ENCODE data around the gene TBX15.

GRCh38 chr1:118948846-118949245 lies 39.3 kb downstream of the TBX15 start:
- TF ChIP-seq, protein P1, sequence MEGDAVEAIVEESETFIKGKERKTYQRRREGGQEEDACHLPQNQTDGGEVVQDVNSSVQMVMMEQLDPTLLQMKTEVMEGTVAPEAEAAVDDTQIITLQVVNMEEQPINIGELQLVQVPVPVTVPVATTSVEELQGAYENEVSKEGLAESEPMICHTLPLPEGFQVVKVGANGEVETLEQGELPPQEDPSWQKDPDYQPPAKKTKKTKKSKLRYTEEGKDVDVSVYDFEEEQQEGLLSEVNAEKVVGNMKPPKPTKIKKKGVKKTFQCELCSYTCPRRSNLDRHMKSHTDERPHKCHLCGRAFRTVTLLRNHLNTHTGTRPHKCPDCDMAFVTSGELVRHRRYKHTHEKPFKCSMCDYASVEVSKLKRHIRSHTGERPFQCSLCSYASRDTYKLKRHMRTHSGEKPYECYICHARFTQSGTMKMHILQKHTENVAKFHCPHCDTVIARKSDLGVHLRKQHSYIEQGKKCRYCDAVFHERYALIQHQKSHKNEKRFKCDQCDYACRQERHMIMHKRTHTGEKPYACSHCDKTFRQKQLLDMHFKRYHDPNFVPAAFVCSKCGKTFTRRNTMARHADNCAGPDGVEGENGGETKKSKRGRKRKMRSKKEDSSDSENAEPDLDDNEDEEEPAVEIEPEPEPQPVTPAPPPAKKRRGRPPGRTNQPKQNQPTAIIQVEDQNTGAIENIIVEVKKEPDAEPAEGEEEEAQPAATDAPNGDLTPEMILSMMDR (IDR thresholded peaks at IDR 0.05), result no peak
- TF ChIP-seq POLR2A (IDR thresholded peaks at IDR 0.05), result no peak
